ENCODE data around the gene STARD9.

DNA sequence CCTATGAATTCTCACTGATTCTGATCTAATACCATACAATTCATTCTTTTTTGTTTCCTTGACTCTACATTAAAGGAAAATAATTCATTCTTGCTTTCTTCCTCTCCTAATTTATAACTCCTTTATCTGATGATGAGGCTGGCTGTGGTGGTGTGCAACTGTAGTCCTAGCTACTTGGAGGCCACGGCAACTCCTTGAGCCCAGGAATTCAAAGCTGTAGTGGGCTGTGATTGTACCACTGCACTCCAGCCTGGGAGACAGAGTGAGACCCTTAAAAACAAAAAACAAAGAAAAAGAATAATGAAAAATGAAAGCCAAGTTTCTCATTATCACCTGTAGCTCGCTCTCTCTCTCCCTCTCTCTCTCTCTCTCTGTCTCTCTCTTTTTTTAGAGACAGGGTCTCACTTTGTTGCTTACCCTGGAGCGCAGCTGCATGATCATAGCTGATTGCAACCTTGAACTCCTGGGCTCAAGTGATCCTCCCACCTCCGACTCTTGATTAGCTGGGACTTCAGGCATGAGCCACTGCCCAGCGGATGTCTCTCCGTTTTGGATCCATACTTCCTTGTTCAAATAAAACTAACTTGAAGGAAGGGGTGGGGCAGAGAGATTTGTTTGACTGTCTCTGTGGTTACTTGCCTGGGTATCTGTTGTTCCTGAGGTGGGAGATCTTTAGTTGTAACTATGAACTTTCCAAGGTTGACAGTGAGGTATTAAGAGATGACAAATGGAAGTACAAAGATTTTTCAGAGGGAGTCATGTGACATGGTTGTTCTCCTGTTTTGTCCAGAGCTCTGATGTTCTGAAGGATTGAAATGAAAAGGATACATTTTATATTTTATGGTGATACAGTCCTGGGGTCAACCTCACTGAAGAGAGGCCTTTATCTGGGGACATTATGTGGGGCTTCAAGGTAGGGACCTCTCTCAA, 46.9 kb downstream of the STARD9 start:
- TF ChIP-seq, protein P1, sequence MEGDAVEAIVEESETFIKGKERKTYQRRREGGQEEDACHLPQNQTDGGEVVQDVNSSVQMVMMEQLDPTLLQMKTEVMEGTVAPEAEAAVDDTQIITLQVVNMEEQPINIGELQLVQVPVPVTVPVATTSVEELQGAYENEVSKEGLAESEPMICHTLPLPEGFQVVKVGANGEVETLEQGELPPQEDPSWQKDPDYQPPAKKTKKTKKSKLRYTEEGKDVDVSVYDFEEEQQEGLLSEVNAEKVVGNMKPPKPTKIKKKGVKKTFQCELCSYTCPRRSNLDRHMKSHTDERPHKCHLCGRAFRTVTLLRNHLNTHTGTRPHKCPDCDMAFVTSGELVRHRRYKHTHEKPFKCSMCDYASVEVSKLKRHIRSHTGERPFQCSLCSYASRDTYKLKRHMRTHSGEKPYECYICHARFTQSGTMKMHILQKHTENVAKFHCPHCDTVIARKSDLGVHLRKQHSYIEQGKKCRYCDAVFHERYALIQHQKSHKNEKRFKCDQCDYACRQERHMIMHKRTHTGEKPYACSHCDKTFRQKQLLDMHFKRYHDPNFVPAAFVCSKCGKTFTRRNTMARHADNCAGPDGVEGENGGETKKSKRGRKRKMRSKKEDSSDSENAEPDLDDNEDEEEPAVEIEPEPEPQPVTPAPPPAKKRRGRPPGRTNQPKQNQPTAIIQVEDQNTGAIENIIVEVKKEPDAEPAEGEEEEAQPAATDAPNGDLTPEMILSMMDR (IDR thresholded peaks at IDR 0.05): no peak
- TF ChIP-seq REST (IDR thresholded peaks at IDR 0.05; ENCODE audit: low read depth, low read length): no peak
- TF ChIP-seq NFIC (IDR thresholded peaks at IDR 0.05; ENCODE audit: borderline replicate concordance): no peak
- TF ChIP-seq RCOR1 (IDR thresholded peaks at IDR 0.05; ENCODE audit: low read length): no peak
- no peak for TF ChIP-seq TAF1 (IDR thresholded peaks at IDR 0.05; ENCODE audit: borderline replicate concordance, low read depth, low read length)
